WTC11 (cell line): ENCODE results near the gene CCDC137.

Experiments used
- CBFB ChIP-seq: sonication (generic); formaldehyde crosslinking; IDR thresholded peaks from 2 replicates; pipeline ENCODE4 v1.8.1; 2022; ENCODE audit warnings: mild to moderate bottlenecking, low read depth, missing genetic modification reagents
- CREB1 ChIP-seq: sonication (generic); formaldehyde crosslinking; IDR thresholded peaks from 2 replicates; pipeline ENCODE4 v1.8.0; 2023; ENCODE audit warnings: mild to moderate bottlenecking, missing genetic modification reagents
- TP53 ChIP-seq: sonication (generic); formaldehyde crosslinking; IDR thresholded peaks from 2 replicates; pipeline ENCODE4 v1.8.1; 2023; ENCODE audit warnings: mild to moderate bottlenecking, missing genetic modification reagents
- TF ChIP-seq, protein P1 (sequence below): fragments of 200-600 bp; IDR thresholded peaks from 2 replicates; pipeline ENCODE4 v1.8.0; 2022; ENCODE audit warnings: antibody characterized with exemption

DNA sequence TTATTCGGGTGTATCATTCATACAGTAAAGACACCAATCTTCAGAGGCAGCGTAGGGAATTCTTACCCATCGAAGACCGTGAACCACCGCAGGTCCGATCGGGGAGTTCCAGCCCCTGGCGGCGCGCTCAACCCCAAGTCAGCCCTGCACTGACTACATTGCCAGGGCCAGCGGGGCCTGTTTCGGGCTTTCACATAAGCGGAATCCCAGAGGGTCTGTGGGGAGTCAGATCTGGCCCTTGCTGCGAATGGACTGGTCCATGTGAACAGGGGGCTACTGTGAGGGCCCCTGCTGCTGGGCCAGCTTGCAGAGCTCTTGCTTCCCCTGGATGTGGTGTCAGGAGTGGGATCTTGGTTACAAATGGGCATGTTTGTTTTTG lies 17.8 kb upstream of the CCDC137 start:
- TF ChIP-seq, protein P1, sequence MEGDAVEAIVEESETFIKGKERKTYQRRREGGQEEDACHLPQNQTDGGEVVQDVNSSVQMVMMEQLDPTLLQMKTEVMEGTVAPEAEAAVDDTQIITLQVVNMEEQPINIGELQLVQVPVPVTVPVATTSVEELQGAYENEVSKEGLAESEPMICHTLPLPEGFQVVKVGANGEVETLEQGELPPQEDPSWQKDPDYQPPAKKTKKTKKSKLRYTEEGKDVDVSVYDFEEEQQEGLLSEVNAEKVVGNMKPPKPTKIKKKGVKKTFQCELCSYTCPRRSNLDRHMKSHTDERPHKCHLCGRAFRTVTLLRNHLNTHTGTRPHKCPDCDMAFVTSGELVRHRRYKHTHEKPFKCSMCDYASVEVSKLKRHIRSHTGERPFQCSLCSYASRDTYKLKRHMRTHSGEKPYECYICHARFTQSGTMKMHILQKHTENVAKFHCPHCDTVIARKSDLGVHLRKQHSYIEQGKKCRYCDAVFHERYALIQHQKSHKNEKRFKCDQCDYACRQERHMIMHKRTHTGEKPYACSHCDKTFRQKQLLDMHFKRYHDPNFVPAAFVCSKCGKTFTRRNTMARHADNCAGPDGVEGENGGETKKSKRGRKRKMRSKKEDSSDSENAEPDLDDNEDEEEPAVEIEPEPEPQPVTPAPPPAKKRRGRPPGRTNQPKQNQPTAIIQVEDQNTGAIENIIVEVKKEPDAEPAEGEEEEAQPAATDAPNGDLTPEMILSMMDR: no peak
- no peak for TF ChIP-seq CREB1 (CRISPR knock-in tag)
- no peak for TF ChIP-seq CBFB (CRISPR knock-in tag)
- no peak for TF ChIP-seq TP53 (CRISPR knock-in tag)
